A549 (cell line): ENCODE data around the gene CADPS2. TPM values are rescaled to one million over a fixed set of nuclear protein-coding genes. Genes with fewer than 3 reads are reported as not detected.

Source experiments
- ATAC-seq, 2 experiments: fragments of 200-7000 bp in 1 of 2; fragments of >200 bp in 1 of 2; cut with Nextera tagmentation in 1 of 2; cut with Tn5 transposase in 1 of 2; 3 replicates each; pipeline versions ENCODE4 v1.8.0 to v1.9.1; 2018 to 2020; ENCODE audit warnings: mild to moderate bottlenecking in 1 of 2, moderate library complexity in 1 of 2
- CTCF ChIA-PET: fragments of 300-600 bp; sonication (Branson Sonifier 250); formaldehyde crosslinking; extraction: SDS; loops from one replicate; lab custom pipeline; 2021; ENCODE audit warnings: antibody characterized with exemption, inconsistent platforms; lab: Yijun Ruan, JAX
- POLR2A ChIA-PET: fragments of 350-600 bp; formaldehyde crosslinking; extraction: SDS; loops from one replicate; lab custom pipeline; 2021; ENCODE audit warnings: antibody characterized with exemption, inconsistent platforms; lab: Yijun Ruan, JAX
- DNase-seq, 2 experiments: peaks; one replicate each; pipeline versions ENCODE4 v3.0.0 to v3.0.0-alpha.2; 2011 to 2016; ENCODE audit warnings: low read depth in 1 of 2, low spot score in 1 of 2
- FAIRE-seq: peaks from 2 replicates; lab custom pipeline; 2011; peaks lifted over from hg19 to GRCh38; lab: Jason Lieb, UNC
- H3K27ac ChIP-seq, 2 experiments: fragments of >200 bp; sonication (Bioruptor Twin); formaldehyde crosslinking; 3 replicates each; pipeline ENCODE4 v1.5.1; 2016 to 2017
- H3K4me1 ChIP-seq: fragments of >200 bp; sonication (Bioruptor Twin); formaldehyde crosslinking; 3 replicates; pipeline ENCODE4 v1.6.1; 2016
- H3K4me2 ChIP-seq: fragments of >200 bp; sonication (Bioruptor Twin); formaldehyde crosslinking; 3 replicates; pipeline ENCODE4 v1.6.1; 2016
- H3K4me3 ChIP-seq: fragments of >200 bp; sonication (Bioruptor Twin); formaldehyde crosslinking; 3 replicates; pipeline ENCODE4 v1.5.1; 2016
- H3K9me3 ChIP-seq: fragments of >200 bp; sonication (Bioruptor Twin); formaldehyde crosslinking; 3 replicates; pipeline ENCODE4 v1.6.1; 2016
- BHLHE40 ChIP-seq: IDR thresholded peaks from 2 replicates; pipeline ENCODE4 v1.6.1; 2012; ENCODE audit warnings: low read depth, low read length, inconsistent platforms
- CBX8 ChIP-seq: fragments of 200-600 bp; sonication (generic); IDR thresholded peaks from 2 replicates; pipeline ENCODE4 v1.6.1; 2016
- CHD2 ChIP-seq: fragments of 150-350 bp; IDR thresholded peaks from 2 replicates; pipeline ENCODE4 v1.6.1; 2014; ENCODE audit warnings: low read length; ENCODE audit not compliant: partially characterized antibody
- CTCF ChIP-seq: fragments of >200 bp; sonication (Bioruptor Twin); formaldehyde crosslinking; IDR thresholded peaks from 3 replicates; pipeline ENCODE4 v1.5.1; 2016
- EHMT2 ChIP-seq: fragments of 200-600 bp; sonication (generic); IDR thresholded peaks from 2 replicates; pipeline ENCODE4 v1.6.1; 2016; ENCODE audit warnings: antibody characterized with exemption, low read depth, mild to moderate bottlenecking, moderate library complexity
- ELK1 ChIP-seq: fragments of 150-350 bp; IDR thresholded peaks from 2 replicates; pipeline ENCODE4 v1.6.1; 2014; ENCODE audit warnings: low read depth, mild to moderate bottlenecking, low read length
- EP300 ChIP-seq, 2 experiments: fragments of >200 bp; sonication (Bioruptor Twin); formaldehyde crosslinking; IDR thresholded peaks; 2 replicates in 1 of 2; 3 replicates in 1 of 2; pipeline ENCODE4 v1.6.1; 2016 to 2017
- ESRRA ChIP-seq: fragments of 150-350 bp; IDR thresholded peaks from 2 replicates; pipeline ENCODE4 v1.6.1; 2014; ENCODE audit warnings: mild to moderate bottlenecking, low read length, borderline replicate concordance
- GATA3 ChIP-seq: IDR thresholded peaks from 2 replicates; pipeline ENCODE4 v1.6.1; 2012; ENCODE audit warnings: borderline replicate concordance
- HDAC2 ChIP-seq: fragments of 200-600 bp; sonication (generic); IDR thresholded peaks from 2 replicates; pipeline ENCODE4 v1.6.1; 2016
- HEYL ChIP-seq: fragments of 250-450 bp; sonication (Bioruptor Pico); IDR thresholded peaks from 2 replicates; pipeline ENCODE4 v1.8.0; 2021; ENCODE audit warnings: mild to moderate bottlenecking, moderate library complexity
- HOXB13 ChIP-seq: fragments of 250-450 bp; sonication (Bioruptor Pico); IDR thresholded peaks from 2 replicates; pipeline ENCODE4 v1.5.0; 2020; ENCODE audit warnings: low read depth, mild to moderate bottlenecking, moderate library complexity
- JUN ChIP-seq, 2 experiments: fragments of >200 bp; sonication (Bioruptor Twin); formaldehyde crosslinking; IDR thresholded peaks; 2 replicates in 1 of 2; 3 replicates in 1 of 2; pipeline ENCODE4 v1.6.1; 2016 to 2017
- JUNB ChIP-seq: fragments of >200 bp; sonication (Bioruptor Twin); formaldehyde crosslinking; IDR thresholded peaks from 2 replicates; pipeline ENCODE4 v1.6.1; 2016
- MAX ChIP-seq: IDR thresholded peaks from 2 replicates; pipeline ENCODE4 v1.6.1; 2012
- NPAS2 ChIP-seq: fragments of 250-450 bp; sonication (Bioruptor Pico); IDR thresholded peaks from 2 replicates; pipeline ENCODE4 v1.8.0; 2022; ENCODE audit warnings: mild to moderate bottlenecking, moderate library complexity, borderline replicate concordance
- NR3C1 ChIP-seq: fragments of >200 bp; sonication (Bioruptor Twin); formaldehyde crosslinking; IDR thresholded peaks from 3 replicates; pipeline ENCODE4 v1.6.1; 2017
- RAD21 ChIP-seq, 2 experiments: fragments of >200 bp in 1 of 2; sonication (Bioruptor Twin) in 1 of 2; formaldehyde crosslinking in 1 of 2; IDR thresholded peaks in 1 of 2; conservative IDR thresholded peaks in 1 of 2; 2 replicates in 1 of 2; 3 replicates in 1 of 2; pipeline ENCODE4 v1.6.1; 2012 to 2018; ENCODE audit warnings: inconsistent platforms in 1 of 2
- RARB ChIP-seq: fragments of 250-450 bp; sonication (Bioruptor Pico); IDR thresholded peaks from 2 replicates; pipeline ENCODE4 v1.8.0; 2021; ENCODE audit warnings: mild to moderate bottlenecking, moderate library complexity
- RCOR1 ChIP-seq: fragments of 150-350 bp; IDR thresholded peaks from 2 replicates; pipeline ENCODE4 v1.6.1; 2014; ENCODE audit warnings: antibody characterized with exemption, low read length, low read depth
- RFX5 ChIP-seq: fragments of 450-650 bp; IDR thresholded peaks from 2 replicates; pipeline ENCODE4 v1.7.1; 2014; ENCODE audit warnings: antibody characterized with exemption, mild to moderate bottlenecking, moderate library complexity
- RNF2 ChIP-seq: fragments of 200-600 bp; sonication (generic); IDR thresholded peaks from 2 replicates; pipeline ENCODE4 v1.6.1; 2016; ENCODE audit warnings: low read depth, mild to moderate bottlenecking, antibody characterized with exemption, moderate library complexity, borderline replicate concordance
- TP53 ChIP-seq: fragments of 250-450 bp; sonication (Bioruptor Pico); IDR thresholded peaks from 2 replicates; pipeline ENCODE4 v1.5.0; 2021; ENCODE audit warnings: mild to moderate bottlenecking, moderate library complexity
- USF2 ChIP-seq: fragments of 450-650 bp; IDR thresholded peaks from 2 replicates; pipeline ENCODE4 v1.6.1; 2014; ENCODE audit warnings: antibody characterized with exemption
- WGBS: methylation state at CpG from one replicate; pipeline ENCODE4 v1.1.6; 2017; ENCODE audit errors: missing lambda C conversion rate; 5-methylcytosine and 5-hydroxymethylcytosine counted together
- polyA plus RNA-seq, 4 experiments: library from polyadenylated mRNA; depleted of rRNA in 3 of 4; stranded (reverse); fragments of >200 nt; fragmentation: RNase III in 1 of 4; extraction: RNeasy Plus Mini Kit Qiagen cat#74134 plus additional on column Dnase treatment in 1 of 4; gene quantifications; 2 replicates in 3 of 4; 3 replicates in 1 of 4; pipeline ENCODE4 v1.2.3, GENCODE V29; 2011 to 2017
- TF ChIP-seq, protein P1 (sequence below): IDR thresholded peaks from 2 replicates; pipeline ENCODE4 v1.6.1; 2012
- TF ChIP-seq, protein P2 (sequence below): fragments of 250-450 bp; sonication (Bioruptor Pico); IDR thresholded peaks from 2 replicates; pipeline ENCODE4 v1.5.0; 2021; ENCODE audit warnings: mild to moderate bottlenecking, moderate library complexity, borderline replicate concordance

The CADPS2 gene
- polyA plus RNA-seq, 2 of the 4 experiments (the other 2 are of a cell fraction), result 0.04 to 0.10 TPM

GRCh38 chr7:122813845-122814244 is 72.4 kb downstream of the CADPS2 start:
- Histone ChIP-seq H3K27ac (no peak overlapping the region), H3K4me3 (no peak overlapping the region), H3K4me2 (no peak overlapping the region)
- no peak for DNase-seq
- no peak for FAIRE-seq
- no peak for ATAC-seq
- TF ChIP-seq HEYL (CRISPR knock-in tag), result no peak
- no peak for TF ChIP-seq RFX5
- no peak for TF ChIP-seq MAX
- no peak for TF ChIP-seq RCOR1
- TF ChIP-seq JUNB, result no peak
- no peak for TF ChIP-seq ELK1
- TF ChIP-seq CHD2, result no peak
- no peak for TF ChIP-seq EP300 (IDR thresholded peaks at IDR 0.05)
- no peak for TF ChIP-seq RNF2
- TF ChIP-seq JUN (IDR thresholded peaks at IDR 0.05), result no peak
- TF ChIP-seq, all 56 proteins: peak for 0
- Histone ChIP-seq H3K9me3 (no peaks in the 10 kb centered on the region), H3K4me1 (no peaks in the 10 kb centered on the region)
- POLR2A ChIA-PET, result no interaction called here
- WGBS, result 12% methylated on average over 3 of the region's 3 CpGs
- CTCF ChIA-PET, result interaction anchor here (0.7 kb wide), 1 partner anchor 46 kb away, joined by 4 read pairs; no protein-coding TSS in a partner anchor

DNA sequence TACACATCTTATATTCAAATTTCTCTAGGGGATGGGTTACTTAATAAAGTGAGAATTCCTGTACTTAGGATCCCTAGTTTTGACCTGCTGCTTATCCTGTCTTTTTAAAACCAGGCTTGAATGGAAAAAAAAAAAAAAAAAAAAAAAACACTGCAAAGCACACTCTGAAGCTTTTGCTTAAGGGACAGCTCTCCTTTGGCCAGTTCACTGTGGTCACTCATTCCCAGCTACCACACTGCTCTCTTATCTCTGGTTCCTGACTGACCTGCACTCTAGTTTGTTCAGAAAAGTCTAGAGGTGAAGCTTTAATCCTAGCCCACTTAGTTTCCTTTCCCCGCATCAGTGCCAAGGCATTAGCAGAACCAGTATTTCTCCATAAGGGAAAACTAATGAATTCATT is 82.4 kb downstream of the CADPS2 start:
- no peak overlapping the region for H3K4me3 ChIP-seq
- TF ChIP-seq, protein P1, sequence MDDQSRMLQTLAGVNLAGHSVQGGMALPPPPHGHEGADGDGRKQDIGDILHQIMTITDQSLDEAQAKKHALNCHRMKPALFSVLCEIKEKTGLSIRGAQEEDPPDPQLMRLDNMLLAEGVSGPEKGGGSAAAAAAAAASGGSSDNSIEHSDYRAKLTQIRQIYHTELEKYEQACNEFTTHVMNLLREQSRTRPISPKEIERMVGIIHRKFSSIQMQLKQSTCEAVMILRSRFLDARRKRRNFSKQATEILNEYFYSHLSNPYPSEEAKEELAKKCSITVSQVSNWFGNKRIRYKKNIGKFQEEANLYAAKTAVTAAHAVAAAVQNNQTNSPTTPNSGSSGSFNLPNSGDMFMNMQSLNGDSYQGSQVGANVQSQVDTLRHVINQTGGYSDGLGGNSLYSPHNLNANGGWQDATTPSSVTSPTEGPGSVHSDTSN, result no peak
- TF ChIP-seq HDAC2 (no peak), CTCF (no peak), EHMT2 (no peak), NR3C1 (no peak), NPAS2 (no peak), BHLHE40 (no peak), CBX8 (no peak), RAD21 (conservative IDR thresholded peaks at IDR 0.05 in 1 of 2, IDR thresholded peaks at IDR 0.05 in 1 of 2) (no peak), HOXB13 (CRISPR knock-in tag) (no peak), ESRRA (no peak), RARB (CRISPR knock-in tag) (no peak), TP53 (no peak), USF2 (no peak), MAX (no peak), GATA3 (no peak)
- TF ChIP-seq, protein P2, sequence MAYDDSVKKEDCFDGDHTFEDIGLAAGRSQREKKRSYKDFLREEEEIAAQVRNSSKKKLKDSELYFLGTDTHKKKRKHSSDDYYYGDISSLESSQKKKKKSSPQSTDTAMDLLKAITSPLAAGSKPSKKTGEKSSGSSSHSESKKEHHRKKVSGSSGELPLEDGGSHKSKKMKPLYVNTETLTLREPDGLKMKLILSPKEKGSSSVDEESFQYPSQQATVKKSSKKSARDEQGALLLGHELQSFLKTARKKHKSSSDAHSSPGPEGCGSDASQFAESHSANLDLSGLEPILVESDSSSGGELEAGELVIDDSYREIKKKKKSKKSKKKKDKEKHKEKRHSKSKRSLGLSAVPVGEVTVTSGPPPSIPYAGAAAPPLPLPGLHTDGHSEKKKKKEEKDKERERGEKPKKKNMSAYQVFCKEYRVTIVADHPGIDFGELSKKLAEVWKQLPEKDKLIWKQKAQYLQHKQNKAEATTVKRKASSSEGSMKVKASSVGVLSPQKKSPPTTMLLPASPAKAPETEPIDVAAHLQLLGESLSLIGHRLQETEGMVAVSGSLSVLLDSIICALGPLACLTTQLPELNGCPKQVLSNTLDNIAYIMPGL, result no peak
- H3K4me2 ChIP-seq, result no peak overlapping the region
- FAIRE-seq (no peak), ATAC-seq (no peak), DNase-seq (no peak)
- CTCF ChIA-PET, result interaction anchor here (0.7 to 0.9 kb wide), 2 partner anchors 65 to 350 kb away, joined by 3 read pairs; no protein-coding TSS in a partner anchor
- H3K9me3 ChIP-seq, result no peaks in the 10 kb centered on the region
- WGBS, result 33% methylated on average over 1 of the region's 1 CpG
- no peak overlapping the region for H3K27ac ChIP-seq
- POLR2A ChIA-PET, result no interaction called here
- no peaks in the 10 kb centered on the region for H3K4me1 ChIP-seq
